Measurements from ENCODE around the gene KRT28.
"Not testable (repeated sequence)": the region's sequence is repeated elsewhere in the genome, so short reads cannot be mapped to it uniquely, and the experiment has no call there.

The KRT28 gene

DNA sequence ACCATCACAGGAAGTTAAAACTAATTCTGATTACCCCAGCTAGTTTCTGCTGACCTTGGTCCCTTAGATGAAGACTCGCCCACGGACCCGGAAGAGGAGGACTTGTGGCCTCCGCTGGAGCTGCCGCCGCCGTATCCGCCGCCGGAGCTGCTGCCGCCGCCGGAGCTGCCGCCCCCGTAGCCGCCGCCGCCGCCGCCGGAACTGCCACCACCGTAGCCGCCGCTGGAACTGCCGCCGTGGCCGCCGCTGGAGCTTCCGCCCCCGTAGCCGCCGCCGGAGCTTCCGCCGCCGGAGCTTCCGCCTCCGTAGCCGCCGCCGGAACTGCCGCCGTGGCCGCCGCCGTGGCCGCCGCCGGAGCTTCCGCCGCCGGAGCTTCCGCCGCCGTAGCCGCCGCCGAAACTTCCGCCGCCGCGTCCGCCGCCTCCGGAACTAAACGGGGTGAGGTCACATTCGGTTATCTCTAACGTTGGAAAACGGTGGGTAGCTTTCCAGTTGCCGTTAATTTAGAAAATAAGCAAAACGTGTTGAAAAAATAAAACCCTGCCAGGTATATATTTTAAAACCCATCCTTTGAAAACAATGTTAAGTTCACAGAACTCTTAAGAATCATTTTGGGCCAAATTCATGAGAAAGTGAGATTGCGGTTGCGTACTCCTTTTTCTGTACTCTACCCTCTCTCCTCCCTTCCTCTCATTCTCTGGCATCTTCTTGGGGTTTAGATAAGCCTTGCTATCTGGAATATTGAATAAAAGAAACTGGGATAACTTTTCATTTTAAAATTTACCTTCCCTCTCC is 19.2 kb upstream of the KRT28 start:
- DNase-seq, result peak; percentile 89 to 96 (median 93)

DNA sequence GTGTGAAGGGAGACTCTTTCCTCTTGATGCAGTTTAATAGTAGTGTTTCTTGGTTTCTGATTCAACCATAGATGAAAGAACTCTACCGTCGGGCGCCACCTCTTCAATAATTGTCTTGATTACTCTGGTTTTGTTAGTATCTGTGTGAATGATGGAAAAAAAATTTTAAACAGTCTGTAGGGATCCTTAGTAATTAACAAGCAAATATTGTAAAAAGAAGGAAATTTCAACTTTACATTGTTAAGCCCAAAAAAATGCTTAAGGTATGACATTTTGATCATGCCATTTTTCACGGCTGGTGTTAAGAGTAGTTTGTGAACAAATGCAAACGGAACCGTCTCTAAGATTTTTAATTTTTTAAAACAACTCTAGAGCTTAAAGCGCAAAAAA is 18.6 kb upstream of the KRT28 start:
- DNase-seq, result no peak

- no peak for DNase-seq
These were observed 17.4 kb upstream of the KRT28 start for GRCh38 chr17:40817103-40817682.

DNA sequence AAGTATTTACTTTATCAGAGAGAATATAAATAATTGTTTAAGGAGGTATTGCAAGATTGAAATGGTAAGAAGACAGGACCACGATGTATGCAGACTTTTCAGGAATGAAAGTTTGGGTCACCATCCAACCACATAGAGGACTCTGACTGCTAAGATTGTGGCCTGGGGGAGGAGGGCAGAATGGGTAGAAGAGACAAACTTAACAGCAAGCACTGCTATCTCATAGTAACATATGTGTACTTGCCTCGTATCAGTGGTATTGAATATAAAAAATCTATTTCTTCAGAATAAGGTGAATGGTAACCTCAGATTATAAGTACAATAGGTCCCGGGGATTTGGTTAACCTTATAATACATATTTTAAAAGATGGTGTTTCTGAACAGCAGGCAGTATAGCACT is 16.8 kb upstream of the KRT28 start:
- no peak for DNase-seq

- DNase-seq, result no peak
These were observed 15.6 kb upstream of the KRT28 start for GRCh38 chr17:40815381-40815780.

DNA sequence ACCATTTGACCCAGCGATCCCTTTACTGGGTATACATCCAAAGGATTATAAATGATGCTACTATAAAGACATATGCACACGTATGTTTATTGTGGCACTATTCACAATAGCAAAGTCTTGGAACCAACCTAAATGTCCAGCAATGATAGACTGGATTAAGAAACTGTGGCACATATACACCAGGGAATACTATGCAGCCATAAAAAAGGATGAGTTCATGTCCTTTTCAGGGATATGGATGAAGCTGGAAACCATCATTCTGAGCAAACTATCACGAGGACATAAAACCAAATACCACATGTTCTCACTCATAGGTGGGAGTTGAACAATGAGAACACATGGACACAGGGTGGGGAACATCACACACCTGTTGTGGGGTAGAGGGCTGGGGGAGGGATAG is 14.9 kb upstream of the KRT28 start:
- DNase-seq, result not testable (repeated sequence)

DNA sequence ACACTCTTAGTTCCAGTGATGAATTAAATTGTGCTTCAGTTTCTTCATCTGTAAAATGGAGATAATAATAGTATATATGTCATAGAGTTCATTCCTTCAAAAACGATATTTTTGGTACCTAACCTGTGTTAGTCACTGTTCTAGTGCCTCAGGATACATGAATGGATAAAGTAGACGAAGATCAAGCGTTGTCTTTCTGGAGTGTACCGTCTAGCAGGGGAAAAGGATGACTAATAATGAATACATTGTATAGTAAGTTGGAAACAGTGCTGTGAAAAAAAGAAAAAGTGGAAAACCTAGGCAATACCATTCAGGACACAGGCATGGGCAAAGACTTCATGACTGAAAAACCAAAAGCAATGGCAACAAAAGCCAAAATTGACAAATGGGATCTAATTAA is 14.0 kb upstream of the KRT28 start:
- DNase-seq, result no peak

DNA sequence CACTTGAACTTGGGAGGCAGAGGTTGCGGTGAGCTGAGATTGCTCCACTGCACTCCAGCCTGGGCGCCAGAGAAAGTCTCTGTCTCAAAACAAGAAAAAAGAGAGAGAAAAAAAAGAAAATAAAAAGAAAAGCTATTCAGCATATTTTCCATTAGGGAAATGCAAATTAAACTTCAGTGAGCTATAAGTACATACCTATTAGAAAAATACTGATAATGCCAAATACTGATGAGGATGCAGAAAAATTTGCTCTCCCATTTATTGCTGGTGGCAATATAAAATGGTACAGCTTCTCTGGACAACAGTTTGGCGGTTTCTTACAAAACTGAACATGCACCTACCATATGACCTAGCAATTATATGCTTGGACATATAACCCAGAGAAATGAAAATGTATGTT is 12.9 kb upstream of the KRT28 start:
- no peak for DNase-seq

DNA sequence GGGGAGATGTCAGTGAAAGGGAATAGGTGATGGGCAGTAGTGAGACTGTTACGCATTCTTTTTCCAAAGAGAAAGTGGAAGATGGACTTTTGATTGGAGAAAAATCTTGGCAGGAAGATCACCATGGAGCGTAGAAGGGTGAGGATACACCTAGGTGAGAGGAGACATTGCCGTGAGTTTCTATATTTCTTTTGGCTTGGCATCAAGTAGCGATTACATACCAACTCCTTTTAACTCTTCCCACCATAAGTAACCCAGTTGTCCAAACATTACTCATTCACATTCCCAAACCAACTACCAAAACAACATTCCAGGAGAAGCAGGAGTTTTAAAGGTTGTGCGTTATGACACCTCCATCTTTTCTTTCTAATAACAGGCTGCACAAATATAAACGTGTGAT is 10.7 kb upstream of the KRT28 start:
- DNase-seq, result no peak

DNA sequence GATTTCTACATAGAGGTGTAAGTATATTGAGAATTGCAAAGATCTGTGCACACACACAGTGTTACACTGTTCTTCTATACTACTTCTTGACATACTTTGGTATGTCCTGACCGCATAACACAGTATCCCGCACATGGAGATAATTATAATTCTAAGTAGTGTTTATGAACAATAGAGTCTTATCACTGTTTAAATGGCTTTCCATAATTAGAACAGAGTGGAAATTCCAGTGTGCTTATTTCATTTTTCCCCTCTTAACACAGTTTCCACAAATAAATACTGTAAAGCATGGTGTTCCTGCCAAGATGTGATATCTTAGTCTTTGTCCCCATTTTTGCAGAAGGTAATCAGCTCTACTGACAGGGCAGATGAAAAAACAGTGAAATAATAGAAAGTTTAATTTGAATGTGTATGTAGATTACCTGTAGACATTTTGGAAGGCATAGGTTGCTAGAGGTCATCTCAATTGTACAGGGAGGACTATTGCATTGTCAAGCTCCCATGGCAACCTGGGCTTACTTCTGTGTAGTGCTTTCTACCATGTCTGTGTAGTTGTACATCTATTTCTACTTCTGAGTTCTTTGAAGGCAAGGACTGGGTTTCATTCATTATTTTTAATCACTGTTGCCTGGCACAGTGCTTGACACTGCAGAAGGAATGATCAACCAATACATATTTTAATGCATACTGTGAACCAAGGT is 10.1 kb upstream of the KRT28 start:
- DNase-seq, result no peak

DNA sequence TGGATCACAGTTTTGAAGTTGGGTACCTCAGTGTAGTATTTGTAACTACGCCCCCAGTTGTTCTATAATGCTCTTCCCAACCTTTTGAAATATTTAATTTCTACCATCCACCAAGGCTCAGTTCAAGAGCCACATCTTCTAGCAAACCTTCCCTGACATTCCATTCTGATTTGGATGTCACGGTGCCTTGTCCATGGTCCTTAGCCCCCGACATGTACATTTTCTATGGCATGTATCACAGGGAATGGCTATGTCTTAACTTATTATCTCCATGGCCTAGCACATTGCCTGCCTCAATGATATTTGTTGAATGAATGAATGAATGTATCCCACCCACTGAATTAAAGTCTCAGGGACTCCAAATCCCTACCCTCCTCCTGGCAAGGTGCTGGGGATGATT is 6.4 kb upstream of the KRT28 start:
- DNase-seq, result no peak

GRCh38 chr17:40803617-40804082 is 3.9 kb upstream of the KRT28 start:
- DNase-seq, result peak; percentile 73 to 86 (median 80)

GRCh38 chr17:40801157-40801556 is 1.4 kb upstream of the KRT28 start:
- DNase-seq, result no peak

DNA sequence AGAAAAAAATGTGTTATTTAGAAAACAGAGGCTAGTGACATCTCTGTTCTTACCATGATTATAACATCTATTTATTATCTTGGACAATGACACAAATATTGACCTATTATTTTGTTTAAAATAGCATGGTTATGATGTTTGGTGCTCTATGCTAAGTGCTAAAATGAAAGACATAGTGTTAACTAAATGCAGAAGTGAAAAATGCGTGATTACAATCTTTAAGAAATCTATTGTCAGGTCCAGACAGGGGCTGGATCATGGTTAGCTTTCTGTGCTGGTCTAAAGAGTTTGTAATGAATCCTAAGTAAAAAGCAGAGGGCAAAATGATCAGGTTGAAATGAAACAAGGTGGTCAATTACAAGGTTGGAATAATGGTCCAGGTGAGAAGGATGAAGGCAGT is 622 bp upstream of the KRT28 start:
- DNase-seq, result no peak

DNA sequence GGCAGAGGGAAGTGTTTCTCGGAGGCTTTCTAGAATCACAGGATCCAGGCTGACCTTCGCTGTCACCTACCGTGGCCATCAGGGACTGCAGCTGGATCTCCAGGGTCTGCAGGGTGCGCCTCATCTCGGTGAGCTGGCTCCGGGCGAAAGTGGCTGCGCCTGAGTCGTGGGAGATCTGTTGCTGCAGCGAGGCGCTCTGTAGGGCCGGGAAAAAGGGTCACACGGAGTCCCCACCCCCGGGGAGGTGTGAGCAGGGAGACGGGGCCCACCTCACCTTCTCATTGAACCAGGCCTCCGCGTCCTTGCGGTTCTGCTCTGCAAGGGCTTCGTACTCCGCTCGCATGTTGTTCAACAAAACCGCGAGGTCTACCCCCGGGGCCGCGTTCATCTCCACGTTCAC is 2.9 kb downstream of the KRT28 start:
- no peak for DNase-seq

GRCh38 chr17:40795019-40795667 is 4.6 kb downstream of the KRT28 start:
- DNase-seq, result no peak

- peak in 1 of 4 experiments; percentile 13 for DNase-seq
These were observed 5.3 kb downstream of the KRT28 start for GRCh38 chr17:40794466-40794865.

DNA sequence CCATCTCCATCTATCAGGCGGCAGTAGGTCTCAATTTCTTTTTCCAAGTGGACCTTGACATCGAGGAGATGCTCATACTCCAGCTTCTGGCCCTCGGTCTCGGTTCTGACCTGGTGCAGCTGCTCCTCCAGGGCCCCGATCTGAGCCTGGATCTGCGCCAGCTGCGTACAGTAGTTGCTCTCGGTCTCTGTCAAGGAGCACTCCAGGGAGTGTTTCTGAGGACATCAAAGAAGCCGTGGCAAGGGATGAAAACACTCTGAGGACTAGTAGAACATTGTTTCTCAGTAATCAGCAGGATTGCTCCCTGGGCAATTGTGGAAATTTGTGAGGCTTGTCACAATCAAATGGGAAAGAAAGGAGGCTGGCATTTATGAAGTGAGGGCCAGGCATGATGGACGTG is 5.9 kb downstream of the KRT28 start:
- no peak for DNase-seq

DNA sequence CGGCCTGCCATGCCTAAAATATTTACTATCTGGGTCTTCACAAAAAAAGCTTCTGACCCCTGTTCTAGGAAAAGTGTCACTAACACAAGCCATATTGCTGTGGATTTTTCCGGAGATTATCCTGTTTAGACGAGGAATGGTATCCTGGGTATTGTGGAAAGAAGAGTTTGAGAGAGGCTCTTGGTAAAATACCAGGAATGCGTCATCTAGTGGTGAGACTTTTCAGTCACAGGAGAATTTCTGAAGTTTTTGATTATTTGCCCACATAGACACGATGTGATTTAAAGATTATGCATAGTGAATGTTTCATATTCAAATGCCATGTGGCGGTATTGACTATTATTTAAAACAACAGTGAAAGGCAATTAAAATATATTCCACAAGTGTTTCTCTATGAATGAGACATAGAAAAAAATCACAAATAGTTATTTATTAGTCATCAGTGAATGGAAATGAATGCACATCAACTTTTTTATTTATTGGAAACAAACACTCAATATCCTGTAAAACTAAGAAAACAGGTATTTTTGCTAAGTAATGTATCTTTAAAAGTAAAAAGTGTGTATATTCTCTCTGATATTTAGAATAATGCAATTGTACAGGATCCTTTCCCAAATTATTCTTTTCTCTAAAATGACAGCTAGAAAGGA is 7.8 kb downstream of the KRT28 start:
- DNase-seq, result peak in 2 of 4 experiments; percentile 4 to 9

GRCh38 chr17:40791111-40791510 is 8.6 kb downstream of the KRT28 start:
- DNase-seq, result no peak

- no peak for DNase-seq
These were observed 17.3 kb downstream of the KRT28 start, which contains the start of gene KRT27 for GRCh38 chr17:40782450-40782849. TSS of gene KRT27 (minus strand) at chr17:40782550. CDS start at chr17:40782493, 57 bp downstream.

DNA sequence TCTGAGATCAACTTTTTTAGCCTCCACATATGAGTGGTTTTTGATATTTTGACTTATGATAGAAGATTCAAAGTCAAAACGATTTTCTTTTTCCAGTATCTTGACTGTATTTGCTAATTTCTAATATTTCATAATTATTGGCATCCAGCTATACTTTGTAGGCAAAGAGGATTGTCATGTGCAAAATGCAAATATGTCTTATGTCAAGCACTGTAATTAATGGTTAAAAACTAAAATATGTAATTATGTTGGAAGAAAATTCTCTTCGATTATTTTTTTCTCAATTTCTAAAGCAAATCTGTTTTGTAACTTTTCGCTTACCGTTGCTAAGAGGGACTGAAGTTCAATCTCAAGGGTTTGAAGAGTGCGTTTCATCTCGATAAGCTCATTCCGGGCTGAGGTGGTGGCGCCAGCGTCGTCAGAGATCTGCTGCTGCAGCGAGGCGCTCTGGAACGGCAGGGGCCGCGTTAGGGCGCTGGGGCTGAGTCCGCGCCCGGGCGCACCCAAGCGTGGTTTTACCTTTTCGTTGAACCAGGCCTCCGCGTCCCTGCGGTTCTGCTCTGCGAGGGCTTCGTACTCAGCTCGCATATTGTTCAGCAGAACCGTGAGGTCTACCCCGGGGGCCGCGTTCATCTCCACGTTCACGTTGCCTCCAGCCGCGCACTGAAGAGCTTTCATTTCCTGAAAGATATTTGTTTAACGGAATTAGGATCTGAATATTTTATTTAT is 20.4 kb downstream of the KRT28 start:
- peak in 1 of 4 experiments; percentile 5 for DNase-seq

All from suppressor macrophage (primary cell).